HUES48 (cell line): ENCODE results near the gene CLEC2A.
"Not testable (repeated sequence)": the region's sequence is repeated elsewhere in the genome, so short reads cannot be mapped to it uniquely, and the experiment has no call there.

Source experiments
- H3K27ac ChIP-seq: one replicate; pipeline ENCODE4 v1.7.0; 2013; ENCODE audit warnings: low read depth, low read length, inconsistent platforms
- H3K27me3 ChIP-seq: 2 replicates; pipeline ENCODE4 v1.6.1; 2013; ENCODE audit warnings: mild to moderate bottlenecking, low read length; ENCODE audit not compliant: control insufficient read depth, insufficient read depth
- H3K36me3 ChIP-seq: 2 replicates; pipeline ENCODE4 v1.6.1; 2013; ENCODE audit warnings: low read length; ENCODE audit not compliant: control insufficient read depth, insufficient read depth
- H3K4me1 ChIP-seq: 2 replicates; pipeline ENCODE4 v1.6.1; 2013; ENCODE audit warnings: mild to moderate bottlenecking, low read length; ENCODE audit not compliant: control insufficient read depth, insufficient read depth
- H3K4me3 ChIP-seq: 2 replicates; pipeline ENCODE4 v1.5.1; 2013; ENCODE audit warnings: mild to moderate bottlenecking, low read depth, low read length
- H3K9ac ChIP-seq: 2 replicates; pipeline ENCODE4 v1.6.1; 2013; ENCODE audit warnings: mild to moderate bottlenecking, low read depth, low read length, moderate library complexity
- H3K9me3 ChIP-seq: 2 replicates; pipeline ENCODE4 v1.6.1; 2013; ENCODE audit warnings: low read length; ENCODE audit not compliant: control insufficient read depth, insufficient read depth

CLEC2A gene

GRCh38 chr12:9881988-9882387 lies 50.2 kb downstream of the CLEC2A start:
- H3K27ac ChIP-seq: no peak overlapping the region
- H3K36me3 ChIP-seq: no peaks in the 10 kb centered on the region
- peaks cover 5% of the 10 kb centered on the region; the same call in 1 of the 2 replicates for H3K4me1 ChIP-seq
- no peak overlapping the region for H3K9ac ChIP-seq
- no peaks in the 10 kb centered on the region for H3K27me3 ChIP-seq
- no peak overlapping the region for H3K4me3 ChIP-seq
- H3K9me3 ChIP-seq: no peaks in the 10 kb centered on the region

GRCh38 chr12:9881246-9881645 lies 50.9 kb downstream of the CLEC2A start, which contains the start of gene KLRF2:
Gene KLRF2 (plus strand): TSS chr12:9881489. CDS start chr12:9881596, 107 bp downstream.
- peaks cover 5% of the 10 kb centered on the region; the same call in 1 of the 2 replicates for H3K4me1 ChIP-seq
- H3K27me3 ChIP-seq: no peaks in the 10 kb centered on the region
- H3K27ac ChIP-seq: no peak within 1 kb of the TSS
- no peaks in the 10 kb centered on the region for H3K9me3 ChIP-seq
- no peak within 1 kb of the TSS for H3K9ac ChIP-seq
- H3K4me3 ChIP-seq: no peak within 1 kb of the TSS
- H3K36me3 ChIP-seq: no peaks in the 10 kb centered on the region

- no peaks in the 10 kb centered on the region for H3K9me3 ChIP-seq
- H3K27me3 ChIP-seq: no peaks in the 10 kb centered on the region
- no peak overlapping the region for H3K9ac ChIP-seq
- H3K36me3 ChIP-seq: no peaks in the 10 kb centered on the region
- no peak overlapping the region for H3K4me3 ChIP-seq
- H3K4me1 ChIP-seq: peaks cover 5% of the 10 kb centered on the region; the same call in 1 of the 2 replicates
- H3K27ac ChIP-seq: no peak overlapping the region
Observed at GRCh38 chr12:9880532-9881078, 51.6 kb downstream of the CLEC2A start.

DNA sequence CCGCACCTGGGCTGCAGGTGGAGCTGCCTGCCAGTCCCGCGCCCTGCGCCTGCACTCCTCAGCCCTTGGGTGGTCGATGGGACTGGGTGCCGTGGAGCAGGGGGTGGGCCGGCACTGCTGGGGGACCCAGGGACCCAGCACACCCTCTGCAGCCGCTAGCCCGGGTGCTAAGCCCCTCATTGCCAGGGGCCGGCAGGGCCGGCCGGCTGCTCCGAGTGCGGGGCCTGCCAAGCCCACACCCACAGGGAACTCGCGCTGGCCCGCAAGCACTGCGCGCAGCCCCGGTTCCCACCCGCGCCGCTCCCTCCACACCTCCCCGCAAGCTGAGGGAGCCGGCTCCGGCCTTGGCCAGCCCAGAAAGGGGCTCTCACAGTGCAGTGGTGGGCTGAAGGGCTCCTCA lies 56.0 kb downstream of the CLEC2A start:
- H3K4me1 ChIP-seq, H3K9ac ChIP-seq, H3K27me3 ChIP-seq, H3K27ac ChIP-seq, H3K36me3 ChIP-seq, H3K4me3 ChIP-seq, H3K9me3 ChIP-seq: not testable (repeated sequence)

GRCh38 chr12:9872742-9873141 lies 59.4 kb downstream of the CLEC2A start:
- H3K27ac ChIP-seq: no peak overlapping the region
- peaks cover 24% of the 10 kb centered on the region for H3K4me1 ChIP-seq
- H3K9ac ChIP-seq: no peak overlapping the region
- no peaks in the 10 kb centered on the region for H3K9me3 ChIP-seq
- no peaks in the 10 kb centered on the region for H3K36me3 ChIP-seq
- no peak overlapping the region for H3K4me3 ChIP-seq
- no peaks in the 10 kb centered on the region for H3K27me3 ChIP-seq

- no peaks in the 10 kb centered on the region for H3K27me3 ChIP-seq
- no peak overlapping the region for H3K27ac ChIP-seq
- H3K9me3 ChIP-seq: no peaks in the 10 kb centered on the region
- peaks cover 24% of the 10 kb centered on the region for H3K4me1 ChIP-seq
- no peak overlapping the region for H3K9ac ChIP-seq
- H3K36me3 ChIP-seq: no peaks in the 10 kb centered on the region
- no peak overlapping the region for H3K4me3 ChIP-seq
Observed at GRCh38 chr12:9872162-9872561, 60.0 kb downstream of the CLEC2A start.

DNA sequence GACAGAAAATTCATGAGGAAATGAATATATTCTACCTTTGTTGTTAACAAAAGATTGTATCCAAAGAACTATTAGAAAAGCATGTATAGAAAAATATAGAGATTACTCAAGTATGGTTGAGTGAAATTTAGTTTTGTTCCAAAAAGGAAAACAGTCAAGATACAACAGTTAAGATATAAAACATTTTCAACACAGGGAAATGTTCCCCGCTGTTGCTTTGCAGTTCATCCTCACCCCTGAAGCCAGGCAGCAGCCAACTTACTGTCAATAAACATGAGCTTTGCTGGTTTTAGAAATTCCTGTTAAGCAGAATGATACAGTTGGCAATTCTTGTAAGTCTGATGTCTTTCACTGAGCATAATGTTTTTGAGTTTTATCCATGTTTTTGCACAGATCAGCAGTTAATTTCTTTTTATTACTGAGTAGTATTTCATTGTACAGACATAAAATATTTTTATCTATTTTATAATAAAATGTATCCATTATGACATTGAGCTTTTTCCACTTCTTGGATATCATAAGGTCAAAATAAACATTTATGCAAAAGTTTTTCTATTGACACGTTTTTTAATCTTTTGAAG lies 61.8 kb downstream of the CLEC2A start:
- Histone ChIP-seq H3K4me1 (peaks cover 24% of the 10 kb centered on the region), H3K9me3 (no peaks in the 10 kb centered on the region), H3K4me3 (no peak overlapping the region), H3K27me3 (no peaks in the 10 kb centered on the region), H3K9ac (no peak overlapping the region), H3K27ac (no peak overlapping the region), H3K36me3 (no peaks in the 10 kb centered on the region)

DNA sequence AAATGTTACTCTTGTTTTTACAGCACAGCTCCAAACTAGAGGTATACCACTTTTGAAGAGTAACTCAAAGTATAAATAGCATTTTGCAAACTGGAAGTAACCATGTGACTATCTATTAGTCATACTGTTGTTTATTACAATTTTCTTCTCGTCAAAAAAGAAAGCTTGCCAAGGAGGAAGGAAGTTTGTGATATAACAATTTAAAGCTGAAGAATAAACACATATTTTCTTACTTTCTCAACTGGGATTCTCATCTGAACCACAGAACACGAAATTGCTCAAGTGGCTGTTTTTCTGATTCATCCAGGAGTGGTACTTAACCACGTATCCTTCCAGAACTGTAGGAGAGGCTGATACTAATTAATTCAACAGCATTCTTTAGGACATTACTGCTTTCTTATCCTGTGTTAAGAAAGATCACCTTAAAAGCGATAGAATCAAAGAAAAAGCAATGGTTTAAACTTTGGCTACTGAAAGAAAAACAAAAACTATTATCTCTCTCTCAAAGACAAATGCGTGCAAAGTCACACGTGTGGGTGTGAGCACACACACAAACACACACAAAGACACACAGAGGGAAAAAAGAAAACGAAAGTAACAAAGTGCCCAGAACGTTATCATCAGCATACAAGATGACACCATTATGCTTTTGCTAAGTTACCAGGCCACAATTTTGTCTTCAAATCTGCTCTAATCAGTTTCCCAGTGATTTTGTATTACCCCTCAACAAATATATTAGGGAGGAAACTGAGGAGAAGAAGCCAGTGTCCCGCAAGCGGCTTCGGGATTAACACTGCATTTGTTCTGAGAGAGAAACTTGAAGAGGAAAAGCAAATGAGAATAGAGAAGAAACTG lies 62.6 kb downstream of the CLEC2A start, which contains the start of gene CLEC2B:
Gene CLEC2B (minus strand): TSS at position 48 of the 855 bp plus-strand sequence.
- H3K27ac ChIP-seq: no peak within 1 kb of the TSS
- no peak within 1 kb of the TSS for H3K9ac ChIP-seq
- H3K27me3 ChIP-seq: no peaks in the 10 kb centered on the region
- no peaks in the 10 kb centered on the region for H3K9me3 ChIP-seq
- no peaks in the 10 kb centered on the region for H3K36me3 ChIP-seq
- peaks cover 24% of the 10 kb centered on the region for H3K4me1 ChIP-seq
- H3K4me3 ChIP-seq: peak within 1 kb of the TSS; percentile 7; the same call in 1 of the 2 replicates

GRCh38 chr12:9868951-9869306 lies 63.2 kb downstream of the CLEC2A start:
- Histone ChIP-seq H3K9ac (no peak overlapping the region), H3K4me3 (no peak overlapping the region; the same call in 1 of the 2 replicates)

GRCh38 chr12:9868311-9868801 lies 63.8 kb downstream of the CLEC2A start:
- Histone ChIP-seq H3K4me1 (peaks cover 24% of the 10 kb centered on the region), H3K4me3 (no peak overlapping the region), H3K27me3 (no peaks in the 10 kb centered on the region), H3K9me3 (no peaks in the 10 kb centered on the region), H3K36me3 (no peaks in the 10 kb centered on the region), H3K9ac (no peak overlapping the region), H3K27ac (no peak overlapping the region)

More at GRCh38 chr12:9868951-9869306, 63.2 kb downstream of the CLEC2A start:
- no peaks in the 10 kb centered on the region for H3K36me3 ChIP-seq
- no peak overlapping the region for H3K27ac ChIP-seq
- H3K27me3 ChIP-seq: no peaks in the 10 kb centered on the region
- H3K9me3 ChIP-seq: no peaks in the 10 kb centered on the region
- peaks cover 24% of the 10 kb centered on the region for H3K4me1 ChIP-seq

DNA sequence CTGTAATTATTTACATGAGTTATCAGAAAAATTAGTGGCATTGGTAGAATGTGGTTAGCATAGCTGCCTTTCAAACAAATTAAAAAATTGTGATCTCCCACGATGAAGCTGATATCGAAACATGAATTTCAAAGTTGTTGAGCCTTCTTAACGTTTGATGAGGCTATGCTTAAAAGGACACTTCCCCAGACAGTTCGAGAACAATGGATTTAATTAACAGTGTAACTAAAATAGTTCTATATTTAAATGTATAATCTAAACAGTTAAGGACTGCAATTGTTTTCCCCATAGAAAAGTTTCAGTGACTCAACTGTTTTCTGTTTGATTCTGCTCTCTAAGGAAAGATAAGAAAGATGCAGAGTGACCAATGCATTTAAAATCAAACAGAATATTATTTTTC lies 64.6 kb downstream of the CLEC2A start:
- no peak overlapping the region for H3K27ac ChIP-seq
- H3K9ac ChIP-seq: no peak overlapping the region
- H3K4me3 ChIP-seq: no peak overlapping the region
- peaks cover 24% of the 10 kb centered on the region for H3K4me1 ChIP-seq
- no peaks in the 10 kb centered on the region for H3K27me3 ChIP-seq
- H3K9me3 ChIP-seq: no peaks in the 10 kb centered on the region
- H3K36me3 ChIP-seq: no peaks in the 10 kb centered on the region
